Uterus (tissue), 2 donors: ENCODE data around the gene SETD4.

Source experiments
- POLR2A ChIP-seq, 2 donors: fragments of 450-650 bp; IDR thresholded peaks; one replicate each; pipeline ENCODE4 v1.6.1; 2016; ENCODE audit warnings: antibody characterized with exemption in 2 of 2, mild to moderate bottlenecking in 1 of 2, moderate library complexity in 1 of 2
- TF ChIP-seq, protein P1 (sequence below), 4 experiments: fragments of 200-600 bp in 2 of 4; fragments of 450-650 bp in 2 of 4; sonication (generic) in 2 of 4; IDR thresholded peaks; one replicate each; pipeline ENCODE4 v1.5.1; 2016 to 2019; ENCODE audit warnings: antibody characterized with exemption in 4 of 4, mild to moderate bottlenecking in 2 of 4, moderate library complexity in 1 of 4

DNA sequence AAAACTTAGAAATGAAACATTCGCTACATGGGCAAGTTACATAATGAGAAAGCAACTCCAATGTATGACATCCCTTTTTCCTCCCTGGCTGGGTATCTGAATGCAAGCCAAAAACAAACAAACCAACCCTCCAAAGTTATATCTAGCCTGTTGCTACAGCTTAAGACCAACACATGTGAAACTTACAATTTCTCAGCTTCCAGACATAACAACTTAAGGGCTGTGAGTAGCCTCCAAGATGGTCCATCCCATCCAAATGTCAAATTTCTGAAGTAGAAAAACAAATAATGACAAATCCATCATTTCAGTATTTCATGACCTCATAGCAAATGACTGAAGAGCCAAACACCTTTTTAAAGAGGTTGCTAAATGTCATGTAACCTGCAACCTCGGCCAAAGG, 19.9 kb downstream of the SETD4 start:
- TF ChIP-seq, protein P1, sequence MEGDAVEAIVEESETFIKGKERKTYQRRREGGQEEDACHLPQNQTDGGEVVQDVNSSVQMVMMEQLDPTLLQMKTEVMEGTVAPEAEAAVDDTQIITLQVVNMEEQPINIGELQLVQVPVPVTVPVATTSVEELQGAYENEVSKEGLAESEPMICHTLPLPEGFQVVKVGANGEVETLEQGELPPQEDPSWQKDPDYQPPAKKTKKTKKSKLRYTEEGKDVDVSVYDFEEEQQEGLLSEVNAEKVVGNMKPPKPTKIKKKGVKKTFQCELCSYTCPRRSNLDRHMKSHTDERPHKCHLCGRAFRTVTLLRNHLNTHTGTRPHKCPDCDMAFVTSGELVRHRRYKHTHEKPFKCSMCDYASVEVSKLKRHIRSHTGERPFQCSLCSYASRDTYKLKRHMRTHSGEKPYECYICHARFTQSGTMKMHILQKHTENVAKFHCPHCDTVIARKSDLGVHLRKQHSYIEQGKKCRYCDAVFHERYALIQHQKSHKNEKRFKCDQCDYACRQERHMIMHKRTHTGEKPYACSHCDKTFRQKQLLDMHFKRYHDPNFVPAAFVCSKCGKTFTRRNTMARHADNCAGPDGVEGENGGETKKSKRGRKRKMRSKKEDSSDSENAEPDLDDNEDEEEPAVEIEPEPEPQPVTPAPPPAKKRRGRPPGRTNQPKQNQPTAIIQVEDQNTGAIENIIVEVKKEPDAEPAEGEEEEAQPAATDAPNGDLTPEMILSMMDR (IDR thresholded peaks at IDR 0.05), result no peak
- TF ChIP-seq POLR2A (IDR thresholded peaks at IDR 0.05), result no peak
